Common myeloid progenitor, CD34-positive (primary cell): Measurements from ENCODE around the gene CAMK4.

Source experiments
- CTCF ChIA-PET: fragments of 350-600 bp; sonication (Branson Sonifier 250); formaldehyde crosslinking; loops from one replicate; lab custom pipeline; 2021; ENCODE audit warnings: antibody characterized with exemption; lab: Charles Lee
- POLR2A ChIA-PET: fragments of 350-600 bp; sonication (Branson Sonifier 250); formaldehyde crosslinking; loops from one replicate; lab custom pipeline; 2021; ENCODE audit warnings: antibody characterized with exemption; lab: Charles Lee
- DNase-seq, 3 donors: peaks; one replicate each; pipeline versions ENCODE4 v3.0.0 to v3.0.0-alpha.2; 2013
- H3K27ac ChIP-seq, 2 experiments: 1 replicate in 1 of 2; 2 replicates in 1 of 2; pipeline ENCODE4 v1.7.0; 2013; ENCODE audit warnings: inconsistent platforms in 2 of 2, low read length in 2 of 2, mild to moderate bottlenecking in 2 of 2, low read depth in 1 of 2, moderate library complexity in 1 of 2; ENCODE audit not compliant: severe bottlenecking in 2 of 2, insufficient read depth in 1 of 2, poor library complexity in 1 of 2
- H3K27me3 ChIP-seq, 5 experiments: replicated peaks in 2 of 5; 1 replicate in 3 of 5; 2 replicates in 2 of 5; pipeline versions ENCODE4 v1.6.1 to v1.7.0; 2013; ENCODE audit warnings: low read length in 4 of 5, mild to moderate bottlenecking in 2 of 5, moderate library complexity in 2 of 5, inconsistent platforms in 1 of 5; ENCODE audit not compliant: insufficient read depth in 5 of 5, control insufficient read depth in 4 of 5
- H3K36me3 ChIP-seq, 4 experiments: 1 replicate in 2 of 4; 2 replicates in 2 of 4; pipeline versions ENCODE4 v1.6.1 to v1.7.0; 2013; ENCODE audit warnings: low read length in 3 of 4, control low read depth in 1 of 4, mild to moderate bottlenecking in 1 of 4; ENCODE audit not compliant: control insufficient read depth in 4 of 4, insufficient read depth in 4 of 4
- H3K4me1 ChIP-seq, 4 experiments: 1 replicate in 3 of 4; 2 replicates in 1 of 4; pipeline versions ENCODE4 v1.6.1 to v1.7.1; 2013; ENCODE audit warnings: low read length in 3 of 4, mild to moderate bottlenecking in 3 of 4, control low read depth in 1 of 4, inconsistent platforms in 1 of 4, moderate library complexity in 1 of 4; ENCODE audit not compliant: control insufficient read depth in 4 of 4, insufficient read depth in 4 of 4; ENCODE audit errors: control extremely low read depth in 1 of 4
- H3K4me3 ChIP-seq, 7 experiments: 1 replicate in 4 of 7; 2 replicates in 3 of 7; pipeline versions ENCODE4 v1.5.1 to v1.7.0; 2013; ENCODE audit warnings: mild to moderate bottlenecking in 7 of 7, low read length in 6 of 7, moderate library complexity in 6 of 7, inconsistent platforms in 2 of 7, low read depth in 2 of 7, control low read depth in 1 of 7; ENCODE audit not compliant: insufficient read depth in 4 of 7, control insufficient read depth in 1 of 7; ENCODE audit errors: extremely low read depth in 1 of 7
- H3K9me3 ChIP-seq, 5 experiments: 1 replicate in 4 of 5; 2 replicates in 1 of 5; pipeline versions ENCODE4 v1.6.1 to v1.7.1; 2013; ENCODE audit warnings: low read length in 4 of 5, mild to moderate bottlenecking in 2 of 5, inconsistent platforms in 1 of 5, low read depth in 1 of 5, moderate library complexity in 1 of 5; ENCODE audit not compliant: control insufficient read depth in 4 of 5, insufficient read depth in 2 of 5; ENCODE audit errors: control extremely low read depth in 1 of 5
- WGBS: methylation state at CpG from one replicate; pipeline ENCODE4 v1.1.5; 2013; ENCODE audit not compliant: insufficient coverage; 5-methylcytosine and 5-hydroxymethylcytosine counted together

CAMK4 gene

DNA sequence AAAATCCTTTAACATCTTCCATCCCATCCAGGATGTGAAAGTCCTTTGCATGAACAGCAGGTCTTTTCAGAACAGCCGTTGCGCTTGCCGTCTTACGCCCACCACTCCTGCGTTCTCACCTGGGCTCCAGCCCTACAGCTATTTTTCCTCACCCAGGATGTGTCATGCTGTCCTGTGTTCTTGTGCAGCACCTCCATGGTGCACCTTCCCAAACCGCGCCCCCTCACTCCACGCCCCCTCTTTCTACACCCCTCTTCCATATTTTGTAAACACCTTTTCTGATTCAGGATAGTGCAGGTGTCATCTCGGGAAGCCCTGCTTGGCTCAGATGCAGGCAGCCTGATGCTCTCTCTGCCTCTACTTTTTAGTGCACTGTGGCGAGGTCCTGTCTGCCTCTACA, 18.4 kb downstream of the CAMK4 start:
- ChIA-PET POLR2A (no interaction called here), CTCF (no interaction called here)

DNA sequence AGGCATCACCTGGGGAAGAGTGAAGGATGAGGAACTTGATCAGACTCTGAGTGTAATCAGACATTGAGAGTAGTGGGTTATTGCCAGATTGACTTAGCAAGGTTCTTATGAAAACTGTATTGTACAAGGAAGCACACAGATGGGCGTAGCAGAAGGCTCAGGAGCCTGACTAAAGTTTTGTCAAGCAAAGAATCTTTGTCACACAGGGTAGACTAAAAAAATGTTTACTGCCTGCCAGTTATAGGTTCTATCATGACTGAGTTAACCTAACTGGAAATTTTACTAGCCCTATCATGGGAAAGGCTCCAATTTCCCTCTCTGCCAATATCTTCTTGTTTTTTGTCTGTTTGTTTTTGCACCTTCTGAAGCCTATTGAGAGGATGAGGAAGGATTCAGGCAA, 19.1 kb downstream of the CAMK4 start:
- H3K27me3 ChIP-seq: peaks cover 0 to 9% (median 2%) of the 10 kb centered on the region in 5 experiments
- ChIA-PET POLR2A (interaction anchor here (0.7 kb wide), 1 partner anchor 72 kb away, joined by 4 read pairs; no protein-coding TSS in a partner anchor), CTCF (interaction anchor here (0.8 kb wide), 1 partner anchor 10 kb away, joined by 3 read pairs; no protein-coding TSS in a partner anchor)
- no peak overlapping the region for H3K4me3 ChIP-seq
- no peak for DNase-seq
- no peak overlapping the region for H3K27ac ChIP-seq
- H3K36me3 ChIP-seq: no peaks in the 10 kb centered on the region
- H3K9me3 ChIP-seq: no peaks in the 10 kb centered on the region
- H3K4me1 ChIP-seq: no peaks in the 10 kb centered on the region
- WGBS: 83% methylated on average over 1 of the region's 1 CpG

More for the DNA sequence above, 18.4 kb downstream of the CAMK4 start:
- DNase-seq: no peak
- no peaks in the 10 kb centered on the region for H3K4me1 ChIP-seq
- H3K4me3 ChIP-seq: no peak overlapping the region
- WGBS: 93% methylated on average over 9 of the region's 10 CpGs
- H3K9me3 ChIP-seq: no peaks in the 10 kb centered on the region
- H3K36me3 ChIP-seq: no peaks in the 10 kb centered on the region
- H3K27ac ChIP-seq: no peak overlapping the region
- peaks cover 0 to 9% (median 2%) of the 10 kb centered on the region in 5 experiments for H3K27me3 ChIP-seq

DNA sequence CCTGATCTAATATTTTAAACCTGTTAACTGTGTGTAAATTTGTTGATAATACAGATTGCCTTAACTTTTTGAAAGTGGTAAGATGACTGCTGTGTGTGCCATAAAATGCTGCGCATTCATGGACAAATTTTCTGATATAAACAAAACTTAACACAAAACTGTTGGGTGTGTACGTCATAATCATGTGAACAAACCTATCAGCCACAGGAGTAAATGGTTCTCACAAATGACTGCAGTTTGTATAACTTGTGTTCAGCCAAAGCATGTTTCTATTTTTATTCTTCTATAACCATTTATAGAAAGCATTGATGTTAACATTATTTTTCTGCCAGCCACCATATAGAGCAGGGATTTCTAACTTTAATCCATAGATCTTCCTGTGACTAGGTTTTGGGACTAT, 21.5 kb downstream of the CAMK4 start:
- ChIA-PET POLR2A (no interaction called here), CTCF (interaction anchor here (1.0 kb wide), 1 partner anchor 10 kb away, joined by 3 read pairs; no protein-coding TSS in a partner anchor)
- Histone ChIP-seq H3K9me3 (no peaks in the 10 kb centered on the region), H3K36me3 (no peaks in the 10 kb centered on the region), H3K4me3 (no peak overlapping the region), H3K27ac (no peak overlapping the region), H3K4me1 (no peaks in the 10 kb centered on the region), H3K27me3 (peaks cover 0 to 9% (median 2%) of the 10 kb centered on the region in 5 experiments)
- DNase-seq: no peak
- 80% methylated on average over 2 of the region's 2 CpGs for WGBS

DNA sequence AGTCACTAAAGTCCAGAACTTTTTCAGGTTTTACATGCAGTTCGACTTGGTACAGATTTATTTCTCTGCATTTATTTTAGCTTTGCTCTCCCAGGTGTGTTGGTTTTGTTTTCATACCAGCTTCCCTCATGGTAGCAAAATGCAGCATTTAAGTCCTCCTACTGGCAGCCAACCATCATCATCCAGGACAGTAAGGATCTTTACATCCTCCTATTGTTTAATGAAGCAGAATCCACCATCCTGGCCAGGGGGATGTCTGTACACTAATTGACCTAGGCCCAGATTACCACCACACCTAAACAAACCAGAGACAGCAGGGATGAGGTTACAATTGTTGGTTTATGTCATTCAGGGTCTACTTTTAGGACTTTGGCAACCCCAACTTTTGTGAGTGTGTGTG, 22.3 kb downstream of the CAMK4 start:
- ChIA-PET CTCF (no interaction called here), POLR2A (no interaction called here)
- Histone ChIP-seq H3K27me3 (peaks cover 0 to 9% (median 2%) of the 10 kb centered on the region in 5 experiments), H3K9me3 (no peaks in the 10 kb centered on the region), H3K27ac (no peak overlapping the region), H3K4me3 (no peak overlapping the region), H3K4me1 (no peaks in the 10 kb centered on the region), H3K36me3 (no peaks in the 10 kb centered on the region)
- DNase-seq: no peak
- WGBS: no CpG with 5 or more reads among the region's 1 CpG

DNA sequence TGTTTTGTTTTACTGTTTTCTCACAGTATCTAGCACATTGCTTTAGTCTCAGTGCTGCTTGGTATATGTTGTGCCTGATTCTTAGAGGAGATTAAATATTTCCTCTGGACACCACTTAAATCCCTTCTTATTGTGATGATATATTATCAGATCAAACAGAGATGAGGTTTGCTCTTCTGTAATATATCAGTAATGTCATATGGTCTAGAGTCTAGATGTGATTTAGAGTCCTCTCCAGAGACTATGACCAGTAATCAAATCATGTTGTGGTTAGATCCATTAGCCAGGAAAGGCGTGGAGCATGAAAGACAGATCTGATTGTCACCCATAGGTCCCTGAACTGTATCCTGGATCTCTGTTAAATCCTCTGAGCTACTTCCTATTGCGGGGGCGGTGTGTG, 24.4 kb downstream of the CAMK4 start:
- DNase-seq: no peak
- H3K4me3 ChIP-seq: no peak overlapping the region
- H3K27me3 ChIP-seq: peaks cover 0 to 4% (median 0%) of the 10 kb centered on the region in 5 experiments
- POLR2A ChIA-PET: no interaction called here
- CTCF ChIA-PET: no interaction called here
- no peaks in the 10 kb centered on the region for H3K36me3 ChIP-seq
- no peaks in the 10 kb centered on the region for H3K4me1 ChIP-seq
- 100% methylated on average over 3 of the region's 3 CpGs for WGBS
- H3K9me3 ChIP-seq: no peaks in the 10 kb centered on the region
- no peak overlapping the region for H3K27ac ChIP-seq

DNA sequence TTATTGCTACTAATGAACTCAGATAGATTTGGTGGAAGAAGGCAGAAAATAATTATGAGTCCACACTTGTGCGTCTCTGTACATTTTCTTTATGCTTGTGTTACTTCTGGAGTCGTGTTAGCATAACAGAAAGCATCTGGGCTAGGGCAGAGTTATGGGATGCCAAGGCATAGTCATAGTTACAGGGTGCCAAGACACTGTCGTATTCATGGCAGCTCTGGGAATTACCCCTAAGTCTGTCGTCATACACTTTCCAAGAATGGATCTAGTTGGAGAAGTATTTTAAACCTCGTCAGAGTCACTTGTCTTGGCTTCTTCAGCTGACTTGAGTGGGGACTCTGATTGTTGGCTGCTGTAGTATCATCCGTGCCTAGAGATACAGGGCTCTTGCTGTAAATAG, 27.7 kb downstream of the CAMK4 start:
- peaks cover 0 to 2% (median 0%) of the 10 kb centered on the region in 5 experiments for H3K27me3 ChIP-seq
- H3K9me3 ChIP-seq: peaks cover 0 to 1% (median 0%) of the 10 kb centered on the region in 5 experiments
- H3K4me1 ChIP-seq: no peaks in the 10 kb centered on the region
- H3K27ac ChIP-seq: no peak overlapping the region
- ChIA-PET POLR2A (no interaction called here), CTCF (no interaction called here)
- no peak overlapping the region for H3K4me3 ChIP-seq
- H3K36me3 ChIP-seq: no peaks in the 10 kb centered on the region
- 100% methylated on average over 5 of the region's 6 CpGs for WGBS
- DNase-seq: no peak

DNA sequence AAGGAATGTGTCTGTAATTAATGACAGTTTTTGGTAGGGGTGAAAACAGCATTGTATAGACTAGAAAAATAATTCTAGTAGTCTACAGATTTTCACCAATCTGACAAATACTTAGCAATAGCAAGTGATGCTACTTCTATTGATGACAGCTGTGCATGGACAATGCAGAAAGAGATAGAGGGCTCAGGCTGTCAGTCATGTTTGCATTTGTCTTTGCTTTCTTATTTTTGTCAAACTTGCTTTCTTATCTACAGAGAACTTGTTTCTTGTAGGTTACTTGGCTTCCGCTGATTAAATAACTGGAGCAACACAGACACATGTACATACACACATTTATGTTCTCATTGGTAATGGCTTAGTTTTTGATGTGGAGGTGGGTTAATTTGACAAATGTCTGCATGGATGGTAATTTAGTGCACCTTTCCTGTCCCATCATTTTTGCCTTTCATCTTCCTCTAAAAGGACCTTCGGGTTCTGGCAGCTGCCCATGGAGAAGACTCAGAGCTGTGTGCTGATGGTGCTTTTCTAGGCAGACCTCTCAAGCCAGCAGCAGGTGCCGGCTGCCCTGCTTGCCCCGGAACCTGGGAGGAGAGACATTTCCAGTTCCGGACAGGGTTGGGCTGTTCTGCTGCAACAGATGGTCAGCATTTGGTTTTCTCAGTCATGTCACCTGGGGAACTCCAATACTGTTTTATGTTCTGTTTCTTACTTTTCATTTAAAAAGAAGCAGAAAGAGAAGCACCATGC, 28.8 kb downstream of the CAMK4 start:
- Histone ChIP-seq H3K36me3 (no peaks in the 10 kb centered on the region), H3K27ac (no peak overlapping the region), H3K4me3 (no peak overlapping the region), H3K27me3 (peaks cover 0 to 2% (median 0%) of the 10 kb centered on the region in 5 experiments), H3K4me1 (no peaks in the 10 kb centered on the region), H3K9me3 (peaks cover 0 to 1% (median 0%) of the 10 kb centered on the region in 5 experiments)
- DNase-seq: no peak
- ChIA-PET CTCF (interaction anchor here (1.0 kb wide), 1 partner anchor 9 kb away, joined by 3 read pairs; no protein-coding TSS in a partner anchor), POLR2A (no interaction called here)
- WGBS: 85% methylated on average over 4 of the region's 5 CpGs
